K562 (cell line): ENCODE results near the gene INCA1.

Source experiments
- CTCF ChIP-seq, 3 experiments: IDR thresholded peaks in 2 of 3; conservative IDR thresholded peaks in 1 of 3; 2 replicates each; pipeline ENCODE4 v1.5.1; 2011 to 2012; ENCODE audit warnings: low read length in 3 of 3, mild to moderate bottlenecking in 3 of 3, control low read depth in 2 of 3, improper control_type of control experiment in 1 of 3, inconsistent platforms in 1 of 3, low read depth in 1 of 3, mixed read lengths in 1 of 3, moderate library complexity in 1 of 3; ENCODE audit not compliant: insufficient read depth in 2 of 3
- HCFC1 ChIP-seq: IDR thresholded peaks from 2 replicates; pipeline ENCODE4 v1.6.1; 2012; ENCODE audit warnings: low read depth, low read length, improper control_type of control experiment
- MYC ChIP-seq, 2 experiments: fragments of 250-450 bp in 1 of 2; sonication (Bioruptor Pico) in 1 of 2; IDR thresholded peaks; 2 replicates each; pipeline versions ENCODE4 v1.5.1 to v1.6.1; 2012 to 2021; ENCODE audit warnings: low read depth in 2 of 2, borderline replicate concordance in 1 of 2, improper control_type of control experiment in 1 of 2, low read length in 1 of 2, mild to moderate bottlenecking in 1 of 2, moderate library complexity in 1 of 2

- TF ChIP-seq HCFC1 (no peak), CTCF (IDR thresholded peaks at IDR 0.05 in 2 of 3, conservative IDR thresholded peaks at IDR 0.05 in 1 of 3; ENCODE audit: insufficient read depth in 2 of 3, low read depth in 1 of 3, low read length in 3 of 3) (peak; percentile 57 to 67 (median 67)), MYC (IDR thresholded peaks at IDR 0.05; ENCODE audit: low read depth, low read length) (no peak), MYC (CRISPR knock-in tag; IDR thresholded peaks at IDR 0.05; ENCODE audit: borderline replicate concordance, low read depth) (no peak)
These were observed 34.2 kb upstream of the INCA1 start for GRCh38 chr17:5031365-5032082.
